Measurements from ENCODE around the gene PHOSPHO1. TPM values are rescaled to one million over a fixed set of nuclear protein-coding genes. Genes with fewer than 3 reads are reported as not detected.
"Not testable (repeated sequence)": the region's sequence is repeated elsewhere in the genome, so short reads cannot be mapped to it uniquely, and the experiment has no call there.

PHOSPHO1 gene
- total and polyA plus RNA-seq, 3 experiments from 2014 or later: 0.91 TPM; not detected in 2

GRCh38 chr17:49267912-49268311, 37.3 kb upstream of the PHOSPHO1 start:
- ChIA-PET POLR2A (no interaction called here), CTCF (no interaction called here)
- Mint-ChIP-seq H3K36me3 (no peaks in the 10 kb centered on the region), H3K9me3 (no peaks in the 10 kb centered on the region), H3K4me1 (no peaks in the 10 kb centered on the region), H3K27me3 (peaks cover 3 to 12% of the 10 kb centered on the region in 2 donors), H3K4me3 (no peak overlapping the region), H3K27ac (no peak overlapping the region)
- DNase-seq: no peak
- H3K4me3 ChIP-seq (ENCODE audit: low read length): no peak overlapping the region
- H3K27ac ChIP-seq (ENCODE audit: low read depth, low read length): no peak overlapping the region
- no peaks in the 10 kb centered on the region for H3K9me3 ChIP-seq (ENCODE audit: low read length)
- H3K36me3 ChIP-seq (ENCODE audit: insufficient read depth, low read length): no peaks in the 10 kb centered on the region
- H3K27me3 ChIP-seq (ENCODE audit: insufficient read depth, low read length, poor library complexity, severe bottlenecking): peaks cover 5% of the 10 kb centered on the region
- H3K4me1 ChIP-seq (ENCODE audit: insufficient read depth, low read length): no peaks in the 10 kb centered on the region

- POLR2A ChIA-PET: no interaction called here
- no peak for DNase-seq
- H3K9me3 ChIP-seq (ENCODE audit: low read length): no peaks in the 10 kb centered on the region
- Mint-ChIP-seq H3K27ac (no peak overlapping the region), H3K4me1 (peaks cover 1 to 2% (median 1%) of the 10 kb centered on the region in 3 donors), H3K27me3 (peaks cover 2 to 12% of the 10 kb centered on the region in 2 donors), H3K4me3 (no peak overlapping the region), H3K36me3 (no peaks in the 10 kb centered on the region), H3K9me3 (no peaks in the 10 kb centered on the region)
- no peak overlapping the region for H3K4me3 ChIP-seq (ENCODE audit: low read length)
- H3K27ac ChIP-seq (ENCODE audit: low read depth, low read length): no peak overlapping the region
- no peaks in the 10 kb centered on the region for H3K36me3 ChIP-seq (ENCODE audit: insufficient read depth, low read length)
- peaks cover 5% of the 10 kb centered on the region for H3K27me3 ChIP-seq (ENCODE audit: insufficient read depth, low read length, poor library complexity, severe bottlenecking)
- H3K4me1 ChIP-seq (ENCODE audit: insufficient read depth, low read length): no peaks in the 10 kb centered on the region
- CTCF ChIA-PET: no interaction called here
Measured at GRCh38 chr17:49266233-49266632, 35.6 kb upstream of the PHOSPHO1 start.

GRCh38 chr17:49261540-49261939, 31.0 kb upstream of the PHOSPHO1 start:
- H3K9me3 Mint-ChIP-seq; H3K27me3 ChIP-seq (ENCODE audit: insufficient read depth, low read length, poor library complexity, severe bottlenecking); H3K9me3 ChIP-seq (ENCODE audit: low read length); CTCF ChIA-PET; H3K36me3 Mint-ChIP-seq; DNase-seq; H3K36me3 ChIP-seq (ENCODE audit: insufficient read depth, low read length); H3K4me3 ChIP-seq (ENCODE audit: low read length); H3K27ac ChIP-seq (ENCODE audit: low read depth, low read length): not testable (repeated sequence)
- Mint-ChIP-seq H3K27ac (peak overlapping the region in 1 of 8 donors; percentile 92), H3K4me1 (peaks cover 8 to 14% (median 10%) of the 10 kb centered on the region in 3 donors), H3K27me3 (peaks cover under 1 to 12% of the 10 kb centered on the region in 2 donors), H3K4me3 (peak overlapping the region in 6 of 7 donors; percentile 78 to 84 (median 81))
- H3K4me1 ChIP-seq (ENCODE audit: insufficient read depth, low read length): peaks cover 10% of the 10 kb centered on the region
- POLR2A ChIA-PET: interaction anchor here (0.7 kb wide), 1 partner anchor 524 kb away, joined by 4 read pairs; no protein-coding TSS in a partner anchor

- no peak for DNase-seq
- Histone ChIP-seq H3K36me3 (ENCODE audit: insufficient read depth, low read length) (no peaks in the 10 kb centered on the region), H3K9me3 (ENCODE audit: low read length) (no peaks in the 10 kb centered on the region), H3K27me3 (ENCODE audit: insufficient read depth, low read length, poor library complexity, severe bottlenecking) (peaks cover 5% of the 10 kb centered on the region), H3K4me1 (ENCODE audit: insufficient read depth, low read length) (peaks cover 10% of the 10 kb centered on the region), H3K27ac (ENCODE audit: low read depth, low read length) (no peak overlapping the region), H3K4me3 (ENCODE audit: low read length) (peak overlapping the region; percentile 47)
- POLR2A ChIA-PET: no interaction called here
- H3K4me1 Mint-ChIP-seq: peaks cover 8 to 14% (median 10%) of the 10 kb centered on the region in 3 donors
- CTCF ChIA-PET: interaction anchor here (1.4 kb wide), 1 partner anchor 108 kb away, joined by 3 read pairs; no protein-coding TSS in a partner anchor
- no peaks in the 10 kb centered on the region for H3K36me3 Mint-ChIP-seq
- H3K9me3 Mint-ChIP-seq: no peaks in the 10 kb centered on the region
- peaks cover 0 to 12% of the 10 kb centered on the region in 2 donors for H3K27me3 Mint-ChIP-seq
- peak overlapping the region in 6 of 8 donors; percentile 9 to 92 (median 70) for H3K27ac Mint-ChIP-seq
- H3K4me3 Mint-ChIP-seq: peak overlapping the region; percentile 78 to 90 (median 81)
Measured at GRCh38 chr17:49260817-49261291, 30.3 kb upstream of the PHOSPHO1 start.

GRCh38 chr17:49260011-49260816, 29.6 kb upstream of the PHOSPHO1 start:
- no peaks in the 10 kb centered on the region for H3K9me3 Mint-ChIP-seq
- peak overlapping the region; percentile 81 to 96 (median 83) for H3K4me3 Mint-ChIP-seq
- H3K27me3 Mint-ChIP-seq: peaks cover 0 to 12% of the 10 kb centered on the region in 2 donors
- peaks cover 8 to 14% (median 10%) of the 10 kb centered on the region in 3 donors for H3K4me1 Mint-ChIP-seq
- CTCF ChIA-PET: interaction anchor here (0.7 to 1.4 kb wide), 2 partner anchors 36 to 108 kb away, joined by 3 read pairs; no protein-coding TSS in a partner anchor
- Histone ChIP-seq H3K4me1 (ENCODE audit: insufficient read depth, low read length) (peaks cover 10% of the 10 kb centered on the region), H3K27me3 (ENCODE audit: insufficient read depth, low read length, poor library complexity, severe bottlenecking) (peaks cover 5% of the 10 kb centered on the region), H3K27ac (ENCODE audit: low read depth, low read length) (no peak overlapping the region), H3K9me3 (ENCODE audit: low read length) (no peaks in the 10 kb centered on the region), H3K4me3 (ENCODE audit: low read length) (peak overlapping the region; percentile 63), H3K36me3 (ENCODE audit: insufficient read depth, low read length) (no peaks in the 10 kb centered on the region)
- POLR2A ChIA-PET: interaction anchor here (0.6 kb wide), 1 partner anchor 14 kb away, joined by 3 read pairs; no protein-coding TSS in a partner anchor
- DNase-seq: peak; percentile 31 to 63 (median 36)
- peak overlapping the region in 3 of 8 donors; percentile 57 to 85 (median 79) for H3K27ac Mint-ChIP-seq
- H3K36me3 Mint-ChIP-seq: no peaks in the 10 kb centered on the region

- ChIA-PET CTCF (interaction anchor here (0.7 to 1.4 kb wide), 2 partner anchors 35 to 109 kb away, joined by 3 read pairs; no protein-coding TSS in a partner anchor), POLR2A (interaction anchor here (0.6 to 0.7 kb wide), 2 partner anchors 15 to 68 kb away, joined by 3 to 5 read pairs; no protein-coding TSS in a partner anchor)
- H3K27ac Mint-ChIP-seq: peak overlapping the region in 1 of 8 donors; percentile 85
- peaks cover 10% of the 10 kb centered on the region for H3K4me1 ChIP-seq (ENCODE audit: insufficient read depth, low read length)
- H3K36me3 ChIP-seq (ENCODE audit: insufficient read depth, low read length): no peaks in the 10 kb centered on the region
- H3K4me3 Mint-ChIP-seq: peak overlapping the region; percentile 78 to 96 (median 83)
- peaks cover 0 to 9% of the 10 kb centered on the region in 2 donors for H3K27me3 Mint-ChIP-seq
- no peak overlapping the region for H3K27ac ChIP-seq (ENCODE audit: low read depth, low read length)
- peaks cover 5% of the 10 kb centered on the region for H3K27me3 ChIP-seq (ENCODE audit: insufficient read depth, low read length, poor library complexity, severe bottlenecking)
- H3K9me3 Mint-ChIP-seq: no peaks in the 10 kb centered on the region
- peak overlapping the region; percentile 63 for H3K4me3 ChIP-seq (ENCODE audit: low read length)
- no peak for DNase-seq
- H3K4me1 Mint-ChIP-seq: peaks cover 8 to 14% (median 10%) of the 10 kb centered on the region in 3 donors
- no peaks in the 10 kb centered on the region for H3K36me3 Mint-ChIP-seq
- no peaks in the 10 kb centered on the region for H3K9me3 ChIP-seq (ENCODE audit: low read length)
Measured at GRCh38 chr17:49259663-49260010, 29.1 kb upstream of the PHOSPHO1 start.

- H3K4me1 ChIP-seq (ENCODE audit: insufficient read depth, low read length): peaks cover 10% of the 10 kb centered on the region
- H3K4me3 ChIP-seq (ENCODE audit: low read length): no peak overlapping the region
- ChIA-PET POLR2A (interaction anchor here (0.6 kb wide), 1 partner anchor 1146 kb away, joined by 3 read pairs; no protein-coding TSS in a partner anchor), CTCF (interaction anchor here (1.0 to 1.2 kb wide), 2 partner anchors 29 to 31 kb away, joined by 3 read pairs; no protein-coding TSS in a partner anchor)
- no peak overlapping the region for H3K27ac ChIP-seq (ENCODE audit: low read depth, low read length)
- no peaks in the 10 kb centered on the region for H3K36me3 ChIP-seq (ENCODE audit: insufficient read depth, low read length)
- peaks cover under 1% of the 10 kb centered on the region for H3K27me3 ChIP-seq (ENCODE audit: insufficient read depth, low read length, poor library complexity, severe bottlenecking)
- Mint-ChIP-seq H3K4me3 (peak overlapping the region in 2 of 7 donors; percentile 51 to 85), H3K4me1 (peaks cover 8 to 14% (median 10%) of the 10 kb centered on the region in 3 donors), H3K36me3 (no peaks in the 10 kb centered on the region), H3K27me3 (peaks cover 0 to 2% of the 10 kb centered on the region in 2 donors), H3K9me3 (no peaks in the 10 kb centered on the region), H3K27ac (peak overlapping the region in 1 of 8 donors; percentile 36)
- DNase-seq: no peak
- no peaks in the 10 kb centered on the region for H3K9me3 ChIP-seq (ENCODE audit: low read length)
Measured at GRCh38 chr17:49258394-49258793, 27.8 kb upstream of the PHOSPHO1 start.

- Histone ChIP-seq H3K4me1 (ENCODE audit: insufficient read depth, low read length) (peaks cover 4% of the 10 kb centered on the region), H3K27ac (ENCODE audit: low read depth, low read length) (no peak overlapping the region), H3K36me3 (ENCODE audit: insufficient read depth, low read length) (no peaks in the 10 kb centered on the region), H3K4me3 (ENCODE audit: low read length) (no peak overlapping the region), H3K27me3 (ENCODE audit: insufficient read depth, low read length, poor library complexity, severe bottlenecking) (no peaks in the 10 kb centered on the region), H3K9me3 (ENCODE audit: low read length) (no peaks in the 10 kb centered on the region)
- ChIA-PET CTCF (no interaction called here), POLR2A (no interaction called here)
- no peak overlapping the region for H3K4me3 Mint-ChIP-seq
- H3K36me3 Mint-ChIP-seq: peaks cover 0 to 2% (median 0%) of the 10 kb centered on the region in 3 donors
- no peak for DNase-seq
- no peak overlapping the region for H3K27ac Mint-ChIP-seq
- peaks cover 0 to 5% (median 0%) of the 10 kb centered on the region in 3 donors for H3K4me1 Mint-ChIP-seq
- peaks cover 0 to 1% of the 10 kb centered on the region in 2 donors for H3K27me3 Mint-ChIP-seq
- no peaks in the 10 kb centered on the region for H3K9me3 Mint-ChIP-seq
Measured at GRCh38 chr17:49255125-49255524, 24.5 kb upstream of the PHOSPHO1 start.
